ENCODE data around the gene UPB1.
"Not testable (repeated sequence)": the region's sequence is repeated elsewhere in the genome, so short reads cannot be mapped to it uniquely, and the experiment has no call there.

Gene UPB1

GRCh38 chr22:24482998-24483397 is 12.1 kb upstream of the UPB1 start:
- no peak for DNase-seq

GRCh38 chr22:24483976-24484545 is 11.1 kb upstream of the UPB1 start:
- DNase-seq = no peak

GRCh38 chr22:24485170-24485569 is 10.0 kb upstream of the UPB1 start:
- DNase-seq = no peak

- no peak for DNase-seq
These were observed 9.5 kb upstream of the UPB1 start for GRCh38 chr22:24485608-24486007.

GRCh38 chr22:24486501-24486921 is 8.6 kb upstream of the UPB1 start:
- no peak for DNase-seq

- DNase-seq = no peak
These were observed 6.1 kb upstream of the UPB1 start for GRCh38 chr22:24489011-24489410.

- not testable (repeated sequence) for DNase-seq
These were observed 5.7 kb upstream of the UPB1 start for GRCh38 chr22:24489434-24489833.

GRCh38 chr22:24492391-24492790 is 2.7 kb upstream of the UPB1 start:
- no peak for DNase-seq

GRCh38 chr22:24494167-24494527 is 985 bp upstream of the UPB1 start:
- DNase-seq = no peak

- DNase-seq = no peak
These were observed 188 bp downstream of the UPB1 start for GRCh38 chr22:24495365-24495675.

- no peak for DNase-seq
These were observed 1.1 kb downstream of the UPB1 start for GRCh38 chr22:24496234-24496633.

GRCh38 chr22:24496661-24497060 is 1.5 kb downstream of the UPB1 start:
- DNase-seq = no peak

GRCh38 chr22:24497841-24498258 is 2.7 kb downstream of the UPB1 start:
- no peak for DNase-seq

GRCh38 chr22:24498824-24499223 is 3.7 kb downstream of the UPB1 start:
- DNase-seq = no peak

- no peak for DNase-seq
These were observed 4.7 kb downstream of the UPB1 start for GRCh38 chr22:24499706-24500276.

- DNase-seq = no peak
These were observed 5.2 kb downstream of the UPB1 start for GRCh38 chr22:24500277-24500820.

GRCh38 chr22:24501301-24502005 is 6.3 kb downstream of the UPB1 start:
- no peak for DNase-seq

GRCh38 chr22:24502034-24502433 is 6.9 kb downstream of the UPB1 start:
- DNase-seq = no peak

- no peak for DNase-seq
These were observed 7.4 kb downstream of the UPB1 start for GRCh38 chr22:24502541-24502940.

- DNase-seq = no peak
These were observed 8.2 kb downstream of the UPB1 start for GRCh38 chr22:24503137-24503842.

- DNase-seq = no peak
These were observed 8.8 kb downstream of the UPB1 start for GRCh38 chr22:24503843-24504338.

GRCh38 chr22:24504540-24504939 is 9.4 kb downstream of the UPB1 start:
- DNase-seq = no peak

- DNase-seq = no peak
These were observed 10.0 kb downstream of the UPB1 start for GRCh38 chr22:24504956-24505736.

Measured in NCI-H345 (cell line).